Measurements from ENCODE around the gene SUSD5.
"Not testable (repeated sequence)": the region's sequence is repeated elsewhere in the genome, so short reads cannot be mapped to it uniquely, and the experiment has no call there.

Gene SUSD5

DNA sequence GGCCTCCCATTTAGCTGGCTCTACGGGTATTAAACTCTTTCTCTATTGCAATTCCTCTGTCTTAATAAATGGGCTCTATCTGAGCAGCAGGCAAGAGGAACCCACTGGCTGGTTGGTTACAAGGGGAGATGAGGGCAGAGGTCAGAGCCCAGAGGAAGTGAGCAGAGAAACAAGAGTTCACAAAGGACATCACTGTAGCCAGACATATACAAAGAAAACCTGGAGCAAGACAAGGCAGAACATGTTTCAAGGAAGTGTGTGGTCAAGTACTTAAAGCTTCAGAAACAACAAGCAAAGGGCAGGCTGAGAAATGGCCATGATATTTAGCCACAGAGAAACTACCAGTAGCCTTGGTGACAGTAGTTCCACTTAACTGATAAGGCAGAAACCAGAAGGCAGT is 24.3 kb downstream of the SUSD5 start:
- no peak for DNase-seq (ENCODE audit: low spot score)

DNA sequence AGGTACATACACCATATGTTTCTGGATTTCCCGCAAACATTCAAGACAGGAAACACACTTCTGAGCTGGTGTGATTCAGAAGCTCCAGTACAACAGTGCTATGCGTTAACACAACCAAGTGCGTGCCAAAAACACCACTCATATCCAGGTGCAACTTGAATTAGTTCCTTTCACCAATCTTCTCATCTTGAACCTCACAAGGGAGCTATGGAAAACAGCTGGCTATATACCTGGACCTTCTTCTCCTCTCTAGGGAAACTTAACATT is 31.3 kb downstream of the SUSD5 start:
- no peak for DNase-seq (ENCODE audit: low spot score)

DNA sequence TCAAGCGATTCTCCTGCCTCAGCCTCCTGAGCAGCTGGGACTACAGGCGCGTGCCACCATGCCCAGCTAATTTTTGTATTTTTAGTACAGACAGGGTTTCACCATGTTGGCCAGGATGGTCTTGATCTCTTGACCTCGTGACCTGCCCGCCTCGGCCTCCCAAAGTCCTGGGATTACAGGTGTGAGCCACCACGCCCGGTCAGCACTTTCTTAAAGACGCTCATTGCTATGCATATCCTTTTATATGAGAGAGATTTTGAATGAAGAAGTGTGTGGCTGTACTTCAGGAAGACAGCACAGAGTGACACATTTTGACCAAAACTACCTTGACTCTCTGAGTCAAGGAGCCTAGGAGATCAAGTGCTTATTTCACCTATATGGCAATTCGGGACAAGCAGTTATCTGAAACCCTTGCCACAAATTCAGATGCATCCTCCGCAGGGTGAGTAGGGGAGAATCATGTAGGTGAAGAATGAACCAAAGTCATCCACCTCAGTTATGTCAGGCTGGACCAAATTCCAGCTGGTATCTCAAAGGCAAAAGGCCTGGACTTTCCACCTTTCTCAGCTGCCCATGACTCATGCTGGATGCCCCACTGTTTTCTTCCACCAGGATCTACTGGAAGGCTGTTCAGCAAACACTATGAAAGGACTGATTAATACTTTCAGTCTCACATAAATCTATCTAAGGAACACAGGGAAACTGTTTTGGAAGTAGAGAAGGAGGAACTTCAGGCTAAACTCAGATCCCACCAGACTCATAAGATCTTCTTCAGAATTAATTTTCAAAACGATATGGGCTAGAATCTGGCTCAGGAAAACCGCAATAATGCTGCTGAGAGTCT is 31.9 kb downstream of the SUSD5 start:
- DNase-seq (ENCODE audit: low spot score) = no peak

DNA sequence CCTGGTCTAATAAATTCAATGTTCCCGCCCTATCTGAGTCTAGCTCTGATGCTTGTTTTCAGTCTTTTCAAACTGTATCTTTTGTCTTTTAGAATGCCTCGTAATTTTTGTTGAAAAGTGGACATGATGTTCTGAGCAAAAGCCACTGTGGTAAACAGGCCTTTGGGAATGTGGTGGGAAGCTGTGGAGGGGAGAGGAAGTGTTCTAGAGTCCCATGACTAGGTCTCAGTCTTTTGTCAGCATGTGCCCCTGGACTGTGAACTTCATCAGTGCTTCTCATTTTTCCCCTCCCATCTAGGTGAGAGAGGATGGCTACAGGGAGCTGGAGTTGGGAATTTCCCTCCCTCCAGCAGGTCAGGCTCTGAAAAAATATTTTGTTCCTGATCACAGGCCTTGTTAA is 33.7 kb downstream of the SUSD5 start:
- DNase-seq (ENCODE audit: low spot score) = no peak

DNA sequence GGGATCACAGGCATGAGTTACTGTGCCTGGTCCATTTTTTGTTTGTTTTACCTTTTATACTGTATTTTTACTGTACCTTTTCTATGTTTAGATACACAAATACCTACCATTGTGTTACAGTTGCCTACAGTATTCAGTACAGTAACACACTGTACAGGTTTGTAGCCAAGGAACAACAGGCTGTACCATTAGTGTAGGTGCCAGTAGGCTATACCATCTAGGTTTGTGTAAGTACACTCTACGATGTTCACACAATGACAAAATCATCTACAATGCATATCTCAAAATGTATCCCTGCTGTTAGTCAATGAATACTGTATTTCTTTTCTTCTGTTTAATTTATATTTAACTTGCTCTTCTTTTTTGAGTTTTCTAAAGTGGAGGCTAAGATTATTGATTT is 37.0 kb downstream of the SUSD5 start:
- DNase-seq (ENCODE audit: low spot score) = not testable (repeated sequence)

DNA sequence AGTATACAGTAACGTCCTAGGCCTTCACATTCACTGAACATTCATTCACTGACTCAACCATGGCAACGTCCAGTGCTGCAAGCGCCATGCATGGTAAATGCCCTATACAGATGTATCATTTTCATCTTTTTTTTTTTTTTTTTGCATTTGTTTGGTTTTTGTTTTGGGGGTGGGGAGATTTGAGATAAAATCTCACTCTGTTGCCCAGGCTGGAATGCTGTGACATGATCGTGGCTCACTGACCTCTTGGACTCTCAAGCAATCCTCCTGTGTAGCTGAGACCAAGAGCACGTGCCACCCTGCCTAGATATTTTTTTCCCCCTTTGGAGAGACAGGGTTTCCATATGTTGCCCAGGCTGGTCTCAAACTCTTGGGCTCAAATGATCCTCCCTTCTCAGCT is 37.4 kb downstream of the SUSD5 start:
- DNase-seq (ENCODE audit: low spot score) = no peak

DNA sequence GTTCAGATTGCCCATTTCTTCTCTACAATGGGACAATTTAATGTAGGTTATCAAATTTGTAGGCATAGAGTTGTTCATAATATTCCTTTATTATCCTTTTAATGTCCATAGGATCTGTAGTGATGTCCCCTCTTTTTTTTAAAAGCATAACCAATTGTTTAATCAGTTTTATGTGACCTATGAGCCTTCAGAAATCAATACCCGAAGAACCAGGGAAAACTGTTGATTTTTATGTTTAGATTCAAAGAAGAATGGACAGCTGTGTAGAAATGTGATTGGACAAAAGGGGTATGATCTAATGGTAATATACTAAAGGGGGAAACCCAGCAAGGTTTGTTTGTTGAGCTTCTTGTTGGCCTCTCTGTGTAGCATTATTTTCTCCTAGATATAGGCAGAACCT is 39.5 kb downstream of the SUSD5 start:
- no peak for DNase-seq (ENCODE audit: low spot score)

DNA sequence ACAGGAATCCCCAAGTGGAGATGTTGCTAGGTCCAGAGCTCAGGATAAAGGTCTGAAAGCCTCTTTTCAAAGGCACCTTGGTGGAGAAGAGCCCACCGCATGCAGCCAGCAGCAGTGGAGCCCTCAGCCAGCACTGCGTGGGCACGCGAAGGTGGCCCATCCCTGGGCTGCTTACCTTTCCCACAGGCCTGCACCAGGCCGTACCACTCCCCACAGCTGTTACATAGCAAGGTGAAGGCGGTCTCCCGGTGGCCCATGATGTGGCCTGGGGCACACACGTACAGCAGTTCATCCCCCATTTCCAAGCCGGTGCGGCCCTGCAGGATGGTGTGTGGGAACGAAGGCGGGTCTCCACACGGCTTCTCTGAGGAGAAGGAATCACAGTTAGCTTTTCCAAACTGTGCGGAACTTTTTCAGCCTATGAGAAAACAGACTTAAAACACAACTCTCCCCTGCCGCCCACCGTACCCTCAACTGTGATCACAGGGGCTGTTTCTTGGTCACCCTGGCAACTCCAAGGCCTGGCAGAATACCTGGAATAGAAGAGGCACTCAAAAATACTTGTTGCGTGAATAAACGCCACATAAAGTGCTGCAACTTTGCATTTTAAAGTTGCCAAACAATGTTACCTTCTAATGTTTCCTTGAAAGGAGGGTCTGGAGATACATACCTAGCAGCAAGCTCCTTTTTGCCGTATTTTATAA is 43.7 kb downstream of the SUSD5 start:
- no peak for DNase-seq (ENCODE audit: low spot score)

DNA sequence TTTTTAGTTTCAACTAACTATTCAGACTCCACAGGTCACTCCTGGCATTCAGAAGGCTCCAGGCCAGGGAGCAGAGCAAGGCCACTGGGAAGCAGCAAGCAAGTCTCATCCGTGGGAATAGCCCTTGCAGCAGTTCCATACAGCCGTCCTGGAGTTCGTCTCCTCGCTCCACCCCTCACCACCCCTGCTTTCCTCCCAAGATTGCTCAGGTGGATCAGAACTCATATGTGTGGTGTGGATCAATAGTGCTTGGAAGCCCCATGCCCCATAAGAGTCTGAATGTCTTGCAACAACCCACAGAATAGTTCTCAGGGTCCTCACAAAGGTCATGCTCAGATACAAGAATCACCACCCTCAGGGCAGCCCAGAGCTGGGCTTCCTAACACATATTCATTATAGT is 44.5 kb downstream of the SUSD5 start:
- no peak for DNase-seq (ENCODE audit: low spot score)

DNA sequence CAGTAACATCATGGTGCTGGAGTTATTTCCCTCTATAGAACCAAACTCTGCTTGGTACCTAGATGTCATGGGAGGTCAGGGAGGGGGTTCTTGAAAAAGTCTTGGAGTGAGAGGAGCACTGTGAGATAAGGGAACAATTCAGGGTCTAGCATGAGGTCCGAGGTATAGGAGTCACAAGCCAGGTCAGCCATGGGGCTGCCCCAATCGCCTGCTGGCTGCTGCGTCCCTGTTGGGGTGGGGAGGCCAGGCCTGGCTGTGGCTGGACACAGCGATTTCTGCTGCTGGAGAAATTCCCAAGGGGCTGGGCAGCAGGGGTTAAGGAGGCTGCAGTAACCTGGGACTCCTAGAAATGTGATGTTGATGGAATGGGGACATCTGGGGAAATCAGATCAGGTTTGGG is 44.9 kb downstream of the SUSD5 start:
- DNase-seq (ENCODE audit: low spot score) = no peak

DNA sequence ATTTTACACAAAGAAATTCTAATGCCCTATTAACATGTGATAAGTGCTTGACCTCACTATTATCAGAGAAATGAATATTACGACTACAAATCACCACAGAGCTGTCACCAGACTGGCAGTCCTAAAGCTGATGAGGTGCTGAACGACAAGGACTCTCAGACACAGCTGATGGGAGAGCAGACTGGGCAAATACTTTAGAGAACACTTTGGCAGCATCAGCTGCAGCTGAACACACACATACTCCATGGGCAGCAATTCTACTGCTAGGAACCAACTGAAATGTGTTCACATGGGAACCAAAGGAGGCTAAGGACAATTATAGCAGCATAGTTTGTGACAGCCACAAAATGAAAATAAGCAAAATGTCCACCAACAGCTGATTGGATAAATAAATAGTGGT is 45.5 kb downstream of the SUSD5 start:
- no peak for DNase-seq (ENCODE audit: low spot score)

DNA sequence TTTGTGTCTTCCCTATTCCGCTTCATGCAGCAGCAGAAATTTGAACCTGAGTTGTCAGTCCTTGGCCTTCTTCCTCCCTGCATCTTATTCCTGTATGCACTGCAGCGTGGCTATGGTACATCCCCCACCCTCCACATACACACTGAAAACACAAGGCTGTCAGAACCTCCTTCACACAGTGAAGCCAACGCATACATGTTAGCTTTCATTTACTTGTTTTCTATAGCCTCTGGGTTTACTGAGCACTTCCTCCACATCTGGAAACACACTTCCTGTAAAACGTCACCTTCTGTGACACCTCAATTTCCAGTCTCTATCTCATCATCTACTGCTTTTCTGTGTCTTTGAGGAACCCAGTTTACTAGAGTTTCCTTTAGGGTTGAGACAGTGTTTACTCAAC is 47.0 kb downstream of the SUSD5 start:
- no peak for DNase-seq (ENCODE audit: low spot score)

DNA sequence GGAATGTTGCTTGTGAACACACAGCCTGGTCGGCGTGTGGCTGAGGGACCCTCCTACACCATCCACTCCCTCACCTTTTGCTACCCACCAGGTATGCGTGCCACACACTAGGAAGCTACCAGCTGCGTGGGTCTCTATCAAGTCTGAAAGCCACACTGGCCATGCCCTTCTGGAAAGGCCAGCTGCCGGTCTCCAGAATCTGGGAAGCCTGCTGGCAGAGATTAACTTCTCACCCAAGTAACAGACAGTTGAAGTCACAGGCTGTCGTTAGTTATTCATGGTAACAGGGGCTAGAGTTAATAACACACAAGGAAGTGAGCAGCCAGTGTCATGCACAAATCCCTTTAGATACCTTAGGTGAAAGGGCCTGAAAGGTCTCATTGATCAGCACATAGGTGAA is 48.1 kb downstream of the SUSD5 start:
- no peak for DNase-seq (ENCODE audit: low spot score)

DNA sequence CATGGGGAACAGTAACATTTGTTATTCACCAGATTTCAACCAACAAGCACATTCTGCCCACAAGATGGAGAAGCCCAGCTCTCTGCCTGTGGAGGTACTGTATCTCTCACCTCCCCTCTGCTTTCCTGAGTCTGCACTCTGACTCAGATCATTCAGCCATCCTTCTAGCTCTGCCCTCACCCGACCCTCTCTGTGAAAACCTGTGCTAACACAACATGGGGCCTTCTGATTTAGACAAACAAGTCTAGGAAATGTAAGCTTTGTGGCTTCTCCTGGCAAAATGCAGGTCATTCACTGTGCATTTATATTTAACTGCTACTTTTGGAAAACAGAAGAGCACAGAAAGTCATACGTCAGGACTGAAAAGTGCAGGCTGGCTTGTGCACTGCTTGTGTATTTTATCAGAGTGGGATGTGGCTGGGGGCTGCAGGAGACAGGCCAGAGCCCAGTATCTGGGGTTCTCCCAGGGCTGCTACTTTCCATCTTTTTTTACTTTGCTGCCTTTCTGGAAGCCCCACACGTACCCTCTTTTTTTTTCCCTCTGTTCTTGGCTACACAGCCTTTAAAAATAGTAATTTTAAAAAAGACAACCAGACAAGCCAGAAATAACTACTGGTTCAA is 50.8 kb downstream of the SUSD5 start:
- no peak for DNase-seq (ENCODE audit: low spot score)

DNA sequence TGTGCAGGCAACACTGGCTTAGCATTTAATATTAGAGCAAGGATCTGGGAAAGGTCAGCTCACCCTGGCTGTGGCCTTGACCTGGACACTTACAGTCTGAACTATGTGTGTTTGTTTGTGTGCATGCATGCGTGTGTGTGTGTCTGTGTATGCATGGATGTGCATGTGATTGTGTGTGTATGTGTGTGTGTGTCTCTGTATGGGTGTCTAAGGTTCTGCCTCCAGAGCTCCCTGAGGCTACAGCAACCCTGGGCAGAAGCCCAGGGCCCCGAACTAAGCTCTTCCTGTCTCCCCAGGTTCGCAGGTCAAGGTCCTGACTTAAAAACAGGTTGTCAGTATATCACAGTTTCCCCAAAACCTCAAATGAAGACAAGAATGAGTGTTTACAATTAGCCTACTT is 51.3 kb downstream of the SUSD5 start:
- no peak for DNase-seq (ENCODE audit: low spot score)

DNA sequence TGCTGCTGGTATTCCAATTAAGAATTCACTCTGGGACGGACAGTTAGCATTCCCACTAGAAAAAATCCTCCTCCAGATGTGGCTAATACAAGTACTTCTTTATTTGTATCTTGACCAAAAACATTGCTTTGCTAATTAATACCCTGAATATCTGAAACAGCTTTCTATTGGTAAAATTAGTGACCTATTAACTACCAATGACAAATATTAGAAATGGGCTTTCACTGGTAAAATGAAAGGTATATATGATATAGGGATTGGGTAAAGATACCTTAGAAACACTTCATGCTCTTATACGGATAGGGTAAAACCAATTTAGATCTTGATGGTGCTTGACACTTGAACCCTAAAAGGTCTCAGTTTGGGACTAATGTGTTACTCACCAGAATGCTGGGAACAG is 52.5 kb downstream of the SUSD5 start:
- DNase-seq (ENCODE audit: low spot score) = no peak

DNA sequence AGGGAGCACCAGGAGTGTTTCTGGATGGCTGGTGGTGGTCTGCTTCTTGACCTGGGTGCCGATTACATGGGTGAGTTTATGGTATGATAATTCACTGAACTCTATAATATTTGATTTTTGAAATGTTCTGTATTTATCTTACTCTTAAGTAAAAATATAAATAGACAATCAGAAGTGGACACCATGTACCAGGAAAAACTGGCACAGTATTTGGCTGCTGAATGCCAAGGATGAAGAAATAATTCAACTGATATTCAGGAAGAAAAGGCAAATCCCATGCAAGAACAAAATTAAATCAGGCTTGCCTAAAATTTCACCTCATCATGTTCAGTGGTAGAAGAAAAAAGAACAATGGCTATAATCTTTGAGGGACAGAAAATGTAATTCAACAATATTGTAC is 53.2 kb downstream of the SUSD5 start:
- no peak for DNase-seq (ENCODE audit: low spot score)

DNA sequence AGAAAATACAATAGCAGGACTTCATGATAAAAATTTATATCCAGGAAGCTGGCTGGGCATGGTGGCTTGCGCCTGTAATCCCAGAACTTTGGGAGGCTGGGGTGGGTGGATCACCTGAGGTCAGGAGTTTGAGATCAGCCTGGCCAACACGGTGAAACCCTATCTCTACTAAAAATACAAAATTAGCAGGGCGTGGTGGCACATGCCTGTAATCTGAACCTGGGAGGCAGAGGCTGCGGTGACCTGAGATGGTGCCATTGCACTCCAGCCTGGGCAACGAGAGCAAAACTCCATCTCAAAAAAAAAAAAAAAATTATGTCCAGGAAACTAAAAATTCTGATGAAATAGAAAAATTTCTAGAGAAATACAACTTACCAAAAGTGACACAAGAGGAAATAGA is 56.0 kb downstream of the SUSD5 start:
- DNase-seq (ENCODE audit: low spot score) = not testable (repeated sequence)

DNA sequence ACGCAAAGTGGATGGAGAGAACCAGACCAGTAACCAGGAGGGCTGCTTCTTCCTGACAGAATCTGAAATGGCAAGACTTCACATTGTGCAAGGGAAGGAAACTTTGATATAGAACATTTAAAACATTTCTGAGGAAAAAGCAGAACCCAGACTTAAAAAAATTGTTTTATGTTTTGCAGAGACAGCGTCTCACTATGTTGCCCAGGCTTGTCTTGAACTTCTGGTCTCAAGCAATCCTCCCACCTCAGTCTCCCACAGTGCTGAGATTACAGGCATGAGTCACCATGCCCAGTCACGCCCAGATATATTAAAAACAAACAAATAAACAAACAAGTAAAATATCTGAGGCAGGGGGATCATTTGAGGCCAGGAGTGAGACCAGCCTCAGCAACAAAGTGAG is 58.6 kb downstream of the SUSD5 start:
- no peak for DNase-seq (ENCODE audit: low spot score)

DNA sequence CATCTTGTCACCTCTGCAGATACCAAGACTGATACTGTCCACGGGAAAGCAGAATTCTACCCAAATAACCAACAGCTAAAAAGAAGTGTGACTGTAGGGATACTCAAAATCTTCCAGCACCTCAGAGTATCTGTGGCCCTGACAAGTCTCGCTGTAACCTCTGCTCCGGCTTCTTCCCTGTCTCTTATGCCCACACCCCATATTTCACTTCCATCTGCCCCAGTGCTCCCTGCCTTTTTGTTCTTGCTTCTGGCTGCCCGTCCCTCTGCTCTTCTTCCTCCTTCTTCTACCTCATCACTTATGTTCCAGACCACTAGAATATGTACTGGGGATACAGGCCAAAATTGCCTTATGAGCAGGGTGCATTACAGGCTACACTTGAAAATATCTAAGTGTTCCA is 59.4 kb downstream of the SUSD5 start:
- no peak for DNase-seq (ENCODE audit: low spot score)

DNA sequence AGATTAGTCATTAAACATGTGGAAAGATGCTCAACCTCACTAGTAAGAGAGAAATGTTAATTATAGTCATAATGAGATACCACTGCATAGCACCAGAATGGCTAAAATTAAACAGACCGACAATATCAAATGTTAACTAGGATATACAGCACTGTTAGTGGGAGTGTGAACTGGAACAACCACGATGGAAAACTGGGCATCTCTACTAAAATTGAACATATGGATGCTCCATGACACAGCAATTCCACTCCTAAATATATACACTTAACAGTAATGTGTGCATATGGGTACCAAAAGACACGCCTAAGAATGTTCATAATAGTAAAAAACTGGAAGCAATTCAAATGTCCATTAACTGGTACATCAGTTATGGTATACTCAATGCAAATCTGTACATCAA is 63.3 kb downstream of the SUSD5 start:
- DNase-seq (ENCODE audit: low spot score) = no peak

DNA sequence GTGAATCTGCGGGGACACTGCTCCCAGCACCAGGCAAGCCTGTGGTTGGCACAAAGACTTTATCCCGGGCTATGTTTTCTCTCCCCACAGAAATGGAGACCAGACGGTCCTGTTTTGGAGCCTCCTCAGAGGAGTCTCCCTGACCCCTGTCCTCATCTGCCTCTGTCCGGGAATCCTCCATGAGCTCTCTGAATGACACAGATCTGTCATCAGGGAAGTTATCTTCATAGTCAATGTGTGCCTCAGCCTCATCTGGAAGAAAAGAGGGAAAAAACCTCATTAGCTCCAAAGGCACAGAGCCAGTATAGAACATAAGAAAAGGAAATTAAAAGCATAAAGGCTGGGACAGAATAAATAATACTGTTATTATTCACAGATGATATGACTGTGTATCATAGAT is 64.8 kb downstream of the SUSD5 start:
- no peak for DNase-seq (ENCODE audit: low spot score)
